Measurements from ENCODE around the gene NOTCH2. TPM values are rescaled to one million over a fixed set of nuclear protein-coding genes. Genes with fewer than 3 reads are reported as not detected.
A peak's percentile ranks its signal among the peaks of the same experiment; 100 is the strongest.

Gene NOTCH2
- total RNA-seq, 6 experiments from 2014 or later: 32.4 to 75.2 (median 49.0) TPM

GRCh38 chr1:119975006-119975405, 94.5 kb downstream of the NOTCH2 start:
- H3K27ac ChIP-seq: no peak overlapping the region
- 100% methylated on average over 2 of the region's 2 CpGs for WGBS (ENCODE audit: insufficient coverage, low coverage, low lambda C conversion rate, missing lambda C conversion rate)
- peaks cover 0 to 20% (median 8%) of the 10 kb centered on the region in 4 donors for H3K4me1 ChIP-seq
- no peak for ATAC-seq
- H3K9me3 ChIP-seq: no peaks in the 10 kb centered on the region
- no peak for TF ChIP-seq CTCF (IDR thresholded peaks at IDR 0.05)
- no peak for TF ChIP-seq POLR2A (IDR thresholded peaks at IDR 0.05)
- no peak overlapping the region for H3K4me3 ChIP-seq
- peaks cover 0 to 7% (median 0%) of the 10 kb centered on the region in 4 donors for H3K36me3 ChIP-seq
- no peak for DNase-seq
- H3K27me3 ChIP-seq: no peaks in the 10 kb centered on the region
- intact Hi-C loops (cut with DNase I): no loop called here

- no peaks in the 10 kb centered on the region for H3K27me3 ChIP-seq
- no peak for TF ChIP-seq POLR2A (IDR thresholded peaks at IDR 0.05)
- no peak for TF ChIP-seq CTCF (IDR thresholded peaks at IDR 0.05)
- peak overlapping the region in 2 of 3 donors; percentile 16 to 30 for H3K27ac ChIP-seq
- ATAC-seq (peak; percentile 76 to 91 (median 85)), DNase-seq (no peak)
- H3K36me3 ChIP-seq: peaks cover 0 to 17% (median 0%) of the 10 kb centered on the region in 4 donors
- intact Hi-C loops (cut with DNase I): no loop called here
- peaks cover 0 to 20% (median 8%) of the 10 kb centered on the region in 4 donors for H3K4me1 ChIP-seq
- H3K4me3 ChIP-seq: no peak overlapping the region
- no peaks in the 10 kb centered on the region for H3K9me3 ChIP-seq
Observed at GRCh38 chr1:119974013-119974412, 95.4 kb downstream of the NOTCH2 start.

GRCh38 chr1:119971710-119972570, 97.5 kb downstream of the NOTCH2 start:
- DNase-seq (no peak), ATAC-seq (no peak)
- TF ChIP-seq POLR2A (IDR thresholded peaks at IDR 0.05) (no peak), CTCF (IDR thresholded peaks at IDR 0.05) (no peak)
- Histone ChIP-seq H3K4me1 (peaks cover 0 to 23% (median 8%) of the 10 kb centered on the region in 4 donors), H3K36me3 (peaks cover 0 to 29% (median 11%) of the 10 kb centered on the region in 4 donors), H3K27ac (no peak overlapping the region), H3K4me3 (no peak overlapping the region), H3K9me3 (no peaks in the 10 kb centered on the region), H3K27me3 (no peaks in the 10 kb centered on the region)
- 89% methylated on average over 4 of the region's 4 CpGs for WGBS (ENCODE audit: insufficient coverage, low coverage, low lambda C conversion rate, missing lambda C conversion rate)
- intact Hi-C loops (cut with DNase I): no loop called here

- Histone ChIP-seq H3K36me3 (peaks cover 0 to 58% (median 14%) of the 10 kb centered on the region in 4 donors), H3K4me3 (no peak overlapping the region), H3K27ac (no peak overlapping the region), H3K9me3 (no peaks in the 10 kb centered on the region), H3K4me1 (peaks cover 0 to 30% (median 8%) of the 10 kb centered on the region in 4 donors), H3K27me3 (no peaks in the 10 kb centered on the region)
- intact Hi-C loops (cut with DNase I): no loop called here
- 100% methylated on average over 1 of the region's 1 CpG for WGBS (ENCODE audit: insufficient coverage, low coverage, low lambda C conversion rate, missing lambda C conversion rate)
- DNase-seq (no peak), ATAC-seq (no peak)
- TF ChIP-seq POLR2A (IDR thresholded peaks at IDR 0.05): no peak
- TF ChIP-seq CTCF (IDR thresholded peaks at IDR 0.05): no peak
Observed at GRCh38 chr1:119968601-119969000, 100.9 kb downstream of the NOTCH2 start.

Data from right lobe of liver (tissue), 6 donors.